Esophagus squamous epithelium (tissue), 5 donors: ENCODE results near the gene CUL3. TPM values are rescaled to one million over a fixed set of nuclear protein-coding genes. Genes with fewer than 3 reads are reported as not detected.

Source experiments
- DNase-seq: peaks from one replicate; lab custom pipeline; 2025; lab: John Stamatoyannopoulos, UW
- H3K27ac ChIP-seq, 4 donors: fragments of 200-600 bp; sonication (generic); one replicate each; pipeline ENCODE4 v1.5.1; 2016 to 2019; ENCODE audit warnings: mild to moderate bottlenecking in 1 of 4
- H3K27me3 ChIP-seq, 4 donors: fragments of 200-600 bp; sonication (generic); 1 replicate in 3 of 4; 2 replicates in 1 of 4; pipeline versions ENCODE4 v1.5.1 to v1.6.0; 2017 to 2021; ENCODE audit warnings: antibody characterized with exemption in 1 of 4
- H3K36me3 ChIP-seq, 3 donors: fragments of 200-600 bp; sonication (generic); one replicate each; pipeline ENCODE4 v1.5.1; 2016 to 2019
- H3K4me1 ChIP-seq, 3 donors: fragments of 200-600 bp; sonication (generic); one replicate each; pipeline ENCODE4 v1.5.1; 2017 to 2019
- H3K4me3 ChIP-seq, 4 donors: fragments of 200-600 bp; sonication (generic); 1 replicate in 3 of 4; 2 replicates in 1 of 4; pipeline ENCODE4 v1.5.1; 2016 to 2019; ENCODE audit warnings: mild to moderate bottlenecking in 2 of 4, moderate library complexity in 1 of 4
- H3K9me3 ChIP-seq, 3 donors: fragments of 200-600 bp; sonication (generic); one replicate each; pipeline ENCODE4 v1.5.1; 2016 to 2019
- CTCF ChIP-seq, 6 experiments: fragments of 450-650 bp in 4 of 6; fragments of 200-600 bp in 2 of 6; sonication (generic) in 2 of 6; IDR thresholded peaks; one replicate each; pipeline ENCODE4 v1.5.1; 2016 to 2019; ENCODE audit warnings: antibody characterized with exemption in 6 of 6, mild to moderate bottlenecking in 4 of 6, moderate library complexity in 4 of 6
- POLR2A ChIP-seq, 4 donors: fragments of 450-650 bp; IDR thresholded peaks; one replicate each; pipeline ENCODE4 v1.6.1; 2017; ENCODE audit warnings: antibody characterized with exemption in 4 of 4, mild to moderate bottlenecking in 4 of 4, moderate library complexity in 3 of 4
- WGBS, 2 donors: methylation state at CpG; one replicate each; pipeline ENCODE4 v1.1.5; 2018; 5-methylcytosine and 5-hydroxymethylcytosine counted together
- intact Hi-C: fragments of 100-400 bp; cut with DNase I; formaldehyde crosslinking; loops from one replicate; pipeline ENCODE4 v1.15.0; 2022
- total RNA-seq, 4 donors: library from RNA; depleted of rRNA; stranded (reverse); fragments of >200 nt; gene quantifications; one replicate each; pipeline ENCODE4 v1.1.0, GENCODE V29; 2016
- donor health status: DM: yes; HTN: yes; CAD: no.

Gene CUL3
- total RNA-seq, 4 donors from 2014 or later: 59.7 to 91.4 (median 85.2) TPM

GRCh38 chr2:224563537-224563936, 21.6 kb downstream of the CUL3 start:
- Histone ChIP-seq H3K36me3 (peaks cover 0 to 14% (median 0%) of the 10 kb centered on the region in 3 donors), H3K4me3 (no peak overlapping the region), H3K4me1 (peaks cover 0 to 66% (median 5%) of the 10 kb centered on the region in 3 donors), H3K27me3 (no peaks in the 10 kb centered on the region), H3K27ac (no peak overlapping the region), H3K9me3 (peaks cover 0 to 9% (median 0%) of the 10 kb centered on the region in 3 donors)
- TF ChIP-seq CTCF (IDR thresholded peaks at IDR 0.05) (no peak), POLR2A (IDR thresholded peaks at IDR 0.05) (no peak)
- intact Hi-C loops: no loop called here
- no peak for DNase-seq

DNA sequence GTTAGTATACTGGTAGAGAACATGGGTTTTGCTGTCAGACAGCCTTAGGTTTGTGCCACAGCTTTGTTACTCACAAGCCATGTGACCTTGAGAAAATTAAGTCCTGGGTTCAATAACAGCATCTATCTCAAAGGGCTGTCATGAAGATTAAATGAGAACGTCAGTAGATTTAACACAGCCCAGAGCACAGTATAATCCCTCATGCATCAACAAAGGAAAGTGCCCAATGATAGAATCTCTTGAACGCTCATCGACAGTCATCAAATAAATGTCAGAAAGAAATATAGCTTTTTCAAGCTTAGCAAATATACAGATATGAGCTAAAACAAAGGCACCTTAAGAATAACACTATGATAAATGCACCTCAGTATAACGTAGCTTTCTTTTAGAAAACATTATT, 22.3 kb downstream of the CUL3 start:
- H3K27me3 ChIP-seq: no peaks in the 10 kb centered on the region
- H3K36me3 ChIP-seq: peaks cover 0 to 14% (median 0%) of the 10 kb centered on the region in 3 donors
- H3K9me3 ChIP-seq: peaks cover 0 to 9% (median 0%) of the 10 kb centered on the region in 3 donors
- peaks cover 0 to 59% (median 4%) of the 10 kb centered on the region in 3 donors for H3K4me1 ChIP-seq
- TF ChIP-seq CTCF (IDR thresholded peaks at IDR 0.05) (no peak), POLR2A (IDR thresholded peaks at IDR 0.05) (no peak)
- intact Hi-C loops: no loop called here
- no peak overlapping the region for H3K4me3 ChIP-seq
- no peak for DNase-seq
- WGBS, 2 donors: 72 to 84% methylated on average over 4 of the region's 4 CpGs
- no peak overlapping the region for H3K27ac ChIP-seq

DNA sequence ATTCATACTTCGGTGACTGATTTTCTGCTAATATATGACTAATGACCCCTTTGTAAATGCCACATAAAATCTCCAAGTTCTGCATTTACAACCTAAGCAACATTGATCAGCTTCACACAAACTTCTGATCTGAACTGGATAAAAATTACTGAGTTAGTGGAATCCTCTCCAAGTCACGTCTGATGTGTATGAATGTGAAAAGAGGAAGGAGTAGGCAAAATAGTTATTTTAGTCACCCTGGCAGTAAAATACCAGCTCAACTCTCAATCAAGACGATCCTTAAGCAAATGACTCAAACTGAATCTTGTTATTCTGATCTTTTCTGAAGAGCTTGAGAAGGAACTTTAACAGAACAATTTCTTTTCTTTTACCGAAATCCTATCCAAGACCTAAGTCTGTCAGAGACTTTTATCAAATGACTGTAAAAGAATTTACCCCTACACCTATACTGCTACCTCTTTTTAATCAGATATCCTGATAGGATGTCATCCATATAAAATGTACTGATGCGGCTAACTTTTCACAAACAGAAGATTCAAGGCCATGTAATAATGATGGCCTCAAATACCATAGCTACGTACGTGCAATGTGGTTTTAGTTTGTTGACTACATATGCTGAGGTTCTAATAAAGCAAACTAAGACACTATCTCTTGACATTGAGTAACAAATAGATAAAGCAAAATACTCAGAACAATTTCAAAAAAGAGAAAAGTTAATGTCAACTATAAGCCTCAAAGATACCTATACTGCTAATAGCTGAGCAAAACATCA, 23.7 kb downstream of the CUL3 start:
- H3K9me3 ChIP-seq: peaks cover 0 to 4% (median 0%) of the 10 kb centered on the region in 3 donors
- no peak for DNase-seq
- intact Hi-C loops: no loop called here
- WGBS, 2 donors: 63 to 66% methylated on average over 7 of the region's 7 CpGs
- TF ChIP-seq CTCF (IDR thresholded peaks at IDR 0.05) (no peak), POLR2A (IDR thresholded peaks at IDR 0.05) (no peak)
- H3K27me3 ChIP-seq: no peaks in the 10 kb centered on the region
- H3K36me3 ChIP-seq: peaks cover 0 to 4% (median 0%) of the 10 kb centered on the region in 3 donors
- peaks cover 0 to 55% (median 4%) of the 10 kb centered on the region in 3 donors for H3K4me1 ChIP-seq
- no peak overlapping the region for H3K4me3 ChIP-seq
- H3K27ac ChIP-seq: no peak overlapping the region

- peaks cover 0 to 55% (median 4%) of the 10 kb centered on the region in 3 donors for H3K4me1 ChIP-seq
- intact Hi-C loops: no loop called here
- no peak for DNase-seq
- no peak overlapping the region for H3K27ac ChIP-seq
- WGBS, 2 donors: 85 to 96% methylated on average over 2 of the region's 2 CpGs
- H3K4me3 ChIP-seq: no peak overlapping the region
- no peaks in the 10 kb centered on the region for H3K36me3 ChIP-seq
- no peaks in the 10 kb centered on the region for H3K27me3 ChIP-seq
- no peak for TF ChIP-seq CTCF (IDR thresholded peaks at IDR 0.05)
- TF ChIP-seq POLR2A (IDR thresholded peaks at IDR 0.05): no peak
- no peaks in the 10 kb centered on the region for H3K9me3 ChIP-seq
Observed at GRCh38 chr2:224560549-224560948, 24.6 kb downstream of the CUL3 start.

GRCh38 chr2:224557610-224558009, 27.6 kb downstream of the CUL3 start:
- TF ChIP-seq POLR2A (IDR thresholded peaks at IDR 0.05): no peak
- no peak for DNase-seq
- intact Hi-C loops: no loop called here
- Histone ChIP-seq H3K36me3 (no peaks in the 10 kb centered on the region), H3K9me3 (no peaks in the 10 kb centered on the region), H3K4me1 (peaks cover 0 to 31% (median 4%) of the 10 kb centered on the region in 3 donors), H3K27me3 (no peaks in the 10 kb centered on the region), H3K27ac (no peak overlapping the region), H3K4me3 (no peak overlapping the region)
- WGBS, 2 donors: 61 to 84% methylated on average over 2 of the region's 2 CpGs
